IPS-NIHi7 (cell line): ENCODE measurements around the gene F2R.

Source experiments
- DNase-seq: peaks from one replicate; pipeline ENCODE4 v3.0.0; 2012; ENCODE audit warnings: mixed read lengths; ENCODE audit errors: extremely low spot score

Gene F2R

GRCh38 chr5:76690704-76691466, 25.0 kb upstream of the F2R start:
- no peak for DNase-seq

- no peak for DNase-seq
Measured at GRCh38 chr5:76691467-76692273, 24.3 kb upstream of the F2R start.

GRCh38 chr5:76692274-76692540, 23.7 kb upstream of the F2R start:
- DNase-seq = no peak

GRCh38 chr5:76692651-76693050, 23.3 kb upstream of the F2R start:
- DNase-seq = no peak

- DNase-seq = no peak
Measured at GRCh38 chr5:76693141-76693540, 22.8 kb upstream of the F2R start.

GRCh38 chr5:76694317-76694716, 21.6 kb upstream of the F2R start:
- no peak for DNase-seq

GRCh38 chr5:76695346-76695745, 20.6 kb upstream of the F2R start:
- no peak for DNase-seq

GRCh38 chr5:76696251-76696650, 19.7 kb upstream of the F2R start:
- DNase-seq = no peak

GRCh38 chr5:76697670-76698069, 18.3 kb upstream of the F2R start:
- DNase-seq = no peak

GRCh38 chr5:76700571-76700970, 15.4 kb upstream of the F2R start:
- DNase-seq = no peak

GRCh38 chr5:76701298-76701697, 14.6 kb upstream of the F2R start:
- DNase-seq = no peak

- DNase-seq = no peak
Measured at GRCh38 chr5:76703707-76704106, 12.2 kb upstream of the F2R start.

GRCh38 chr5:76704131-76704663, 11.7 kb upstream of the F2R start:
- no peak for DNase-seq

GRCh38 chr5:76705574-76705973, 10.4 kb upstream of the F2R start:
- no peak for DNase-seq

GRCh38 chr5:76709762-76710161, 6.2 kb upstream of the F2R start:
- DNase-seq = no peak

- no peak for DNase-seq
Measured at GRCh38 chr5:76710991-76711390, 4.9 kb upstream of the F2R start.

- DNase-seq = peak; percentile 51
Measured at GRCh38 chr5:76714751-76715485, 1.0 kb upstream of the F2R start.

GRCh38 chr5:76715486-76715735, 515 bp upstream of the F2R start:
- no peak for DNase-seq

GRCh38 chr5:76716456-76717157, 681 bp downstream of the F2R start:
- peak; percentile 22 for DNase-seq

GRCh38 chr5:76717222-76718083, 1.5 kb downstream of the F2R start:
- no peak for DNase-seq

GRCh38 chr5:76718381-76718832, 2.5 kb downstream of the F2R start:
- no peak for DNase-seq
